Activated CD4-positive, CD25-positive, alpha-beta regulatory T cell treated with anti-CD3 and anti-CD28 coated beads, Interleukin-2, amount 50 U/mL, for 16 hours (primary cell): ENCODE results near the gene ZNF688.
A peak's percentile ranks its signal among the peaks of the same experiment; 100 is the strongest.
"Not testable (repeated sequence)": the region's sequence is repeated elsewhere in the genome, so short reads cannot be mapped to it uniquely, and the experiment has no call there.

Experiments
- DNase-seq: peaks from one replicate; pipeline ENCODE4 v3.0.0-alpha.2; 2020; ENCODE audit warnings: low read depth, low spot score

ZNF688 gene

DNA sequence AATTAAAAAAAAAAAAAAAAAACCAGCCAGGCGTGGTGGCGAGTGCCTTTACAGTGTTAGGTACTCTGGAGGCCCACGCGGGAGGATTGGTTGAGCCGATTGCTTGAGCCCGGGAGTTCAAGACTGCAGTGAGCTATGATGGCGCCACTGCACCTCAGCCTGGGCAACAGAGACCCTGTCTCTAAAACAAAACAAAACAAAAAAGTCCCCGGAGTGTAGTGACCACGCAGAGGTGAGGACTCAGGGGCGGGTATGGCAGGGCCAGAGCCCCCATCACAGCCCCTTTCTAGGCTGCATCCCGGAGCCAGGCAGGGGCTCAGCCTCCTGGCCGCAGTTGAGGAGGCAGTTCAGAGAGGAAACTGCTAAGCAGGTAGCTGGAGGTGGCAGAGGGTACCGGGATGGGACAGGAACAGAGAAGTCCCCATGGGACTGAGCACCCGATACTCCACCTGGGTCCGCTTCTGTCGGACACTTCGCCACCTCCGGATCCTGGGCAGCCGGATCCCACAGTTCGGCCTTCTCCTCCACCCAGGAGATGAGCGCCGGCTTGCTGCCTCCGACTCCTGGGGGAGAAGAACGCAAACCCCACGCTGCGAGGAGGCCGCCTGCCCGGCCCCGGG is 37.7 kb downstream of the ZNF688 start:
- DNase-seq: no peak

DNA sequence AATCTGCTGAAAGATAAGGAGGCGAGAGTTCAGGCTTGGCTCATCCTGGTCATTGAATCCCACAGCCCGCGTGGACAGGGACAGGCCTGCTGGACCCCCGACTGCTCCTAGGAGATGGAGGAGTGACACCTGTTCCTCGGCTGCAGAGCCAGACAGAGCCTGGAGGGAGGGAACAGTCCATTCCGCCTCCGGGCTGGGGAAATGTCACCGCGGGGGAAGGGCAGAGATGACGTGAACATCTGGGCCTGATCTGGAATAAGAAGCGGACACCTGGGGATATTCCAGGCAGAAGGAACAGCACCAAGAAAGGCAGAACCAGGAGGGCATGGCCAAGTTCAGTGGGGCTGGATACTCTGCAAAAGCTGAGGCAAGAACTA is 38.4 kb downstream of the ZNF688 start:
- DNase-seq: no peak

DNA sequence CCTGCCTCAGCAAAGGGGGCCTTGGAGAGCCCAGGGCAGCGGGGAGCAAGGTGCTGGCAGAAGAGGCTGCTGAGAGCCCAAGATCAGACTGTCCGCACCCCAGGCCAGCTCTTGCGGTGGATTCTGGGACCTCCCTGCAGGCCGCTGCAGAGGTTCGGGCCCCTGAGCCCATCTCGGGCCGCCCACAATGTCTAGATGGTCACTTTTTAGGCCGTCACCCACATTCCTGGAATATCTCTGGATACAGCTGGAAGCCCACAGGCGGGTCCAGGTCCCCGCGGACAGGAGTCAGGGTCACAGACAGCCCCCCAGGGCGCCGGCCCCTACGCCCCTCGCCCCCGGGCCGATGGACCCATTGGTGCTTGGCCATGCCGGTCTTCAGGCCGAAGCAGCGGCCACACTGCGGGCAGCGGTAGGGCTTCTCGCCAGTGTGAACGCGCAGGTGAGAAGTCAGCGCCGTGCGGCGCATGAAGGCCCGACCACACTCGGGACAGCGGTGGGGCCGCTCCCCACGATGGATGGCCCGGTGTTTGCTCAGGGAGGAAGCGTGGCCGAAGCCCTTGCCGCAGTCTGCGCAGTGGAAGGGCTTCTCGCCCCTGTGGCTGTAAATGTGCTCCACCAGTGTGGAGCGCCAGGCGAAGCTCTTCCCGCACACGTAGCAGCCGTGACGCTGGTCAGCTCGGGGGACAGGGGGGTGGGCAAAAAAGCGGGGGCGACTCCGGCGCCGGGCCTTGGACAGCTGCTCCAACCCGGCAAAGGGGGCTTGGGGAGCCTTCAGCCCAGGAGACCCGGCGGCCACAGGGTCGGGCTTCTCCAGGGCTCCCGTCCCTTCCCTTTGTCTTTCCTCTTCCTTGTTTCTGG is 39.0 kb downstream of the ZNF688 start:
- DNase-seq: no peak

DNA sequence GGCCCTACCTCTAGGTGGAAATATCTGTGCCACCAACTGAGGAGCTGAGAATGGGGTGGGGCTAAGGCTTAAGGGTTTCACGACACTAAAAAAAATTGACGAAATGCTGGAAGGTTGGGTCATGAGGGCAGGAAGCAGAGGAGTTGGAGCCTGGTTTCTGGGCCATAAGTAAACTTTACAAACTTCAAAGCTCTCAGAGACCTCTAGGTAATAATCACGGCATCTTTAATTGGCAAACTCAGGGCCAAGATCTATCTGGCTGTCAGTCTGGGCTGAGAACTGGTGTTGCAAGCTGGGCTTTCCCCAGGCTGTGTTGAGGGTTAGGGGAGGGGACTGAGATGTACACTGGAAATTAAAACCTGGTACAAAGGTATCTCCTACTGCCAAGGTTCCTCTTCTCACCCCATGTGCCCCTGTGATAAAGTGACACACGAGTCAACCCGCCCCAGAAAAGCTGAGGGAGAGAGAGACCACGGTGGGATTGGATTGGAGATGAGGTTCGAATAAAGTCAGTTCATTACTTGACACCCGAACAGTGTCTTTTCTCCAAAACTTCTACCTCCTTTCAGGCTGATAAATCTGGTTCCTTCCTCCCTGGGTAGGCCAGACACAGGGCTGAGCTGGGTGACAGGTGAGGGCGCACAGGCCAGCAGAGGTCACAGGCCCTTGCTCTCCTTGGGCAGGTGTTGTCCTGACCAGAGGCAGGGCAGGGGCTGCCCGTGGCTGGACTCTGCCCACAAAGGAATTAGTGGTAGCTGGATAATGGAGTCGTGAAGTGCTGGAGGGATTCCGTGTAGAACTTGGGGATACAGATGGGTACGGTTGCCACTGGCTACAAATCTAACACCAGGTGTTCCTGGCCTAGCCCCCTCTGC is 41.1 kb downstream of the ZNF688 start:
- DNase-seq: no peak

DNA sequence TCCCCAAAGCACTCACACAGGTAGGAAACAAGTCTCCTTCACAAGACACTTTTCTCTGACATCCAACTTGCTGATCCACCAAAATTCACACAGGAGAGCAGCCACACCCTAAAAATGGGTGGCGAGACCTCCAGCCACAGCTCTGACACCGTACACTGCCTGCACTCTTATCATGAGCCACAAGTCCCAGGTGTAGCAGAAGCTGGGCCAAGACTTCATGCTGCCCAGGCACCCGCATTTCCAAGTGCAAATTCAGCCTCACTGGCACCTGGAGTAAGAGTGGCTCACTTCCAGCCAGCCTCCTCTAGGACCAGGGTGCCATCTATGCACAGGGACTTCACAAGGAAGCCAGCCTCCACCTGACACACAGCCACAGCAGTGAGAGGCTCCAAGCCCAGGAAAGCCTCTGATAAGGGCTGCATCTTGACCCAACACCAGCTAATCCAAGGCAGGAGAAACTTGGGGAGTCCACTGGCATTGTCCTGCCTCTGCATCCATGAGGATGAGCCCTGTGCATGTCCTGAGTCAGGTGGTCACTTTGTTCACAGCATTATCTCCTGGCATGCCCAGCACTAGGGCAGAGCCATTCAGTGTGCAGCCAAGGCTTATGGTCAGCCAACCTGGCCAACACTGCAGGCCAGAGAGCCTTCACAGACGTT is 42.6 kb downstream of the ZNF688 start:
- DNase-seq: no peak

DNA sequence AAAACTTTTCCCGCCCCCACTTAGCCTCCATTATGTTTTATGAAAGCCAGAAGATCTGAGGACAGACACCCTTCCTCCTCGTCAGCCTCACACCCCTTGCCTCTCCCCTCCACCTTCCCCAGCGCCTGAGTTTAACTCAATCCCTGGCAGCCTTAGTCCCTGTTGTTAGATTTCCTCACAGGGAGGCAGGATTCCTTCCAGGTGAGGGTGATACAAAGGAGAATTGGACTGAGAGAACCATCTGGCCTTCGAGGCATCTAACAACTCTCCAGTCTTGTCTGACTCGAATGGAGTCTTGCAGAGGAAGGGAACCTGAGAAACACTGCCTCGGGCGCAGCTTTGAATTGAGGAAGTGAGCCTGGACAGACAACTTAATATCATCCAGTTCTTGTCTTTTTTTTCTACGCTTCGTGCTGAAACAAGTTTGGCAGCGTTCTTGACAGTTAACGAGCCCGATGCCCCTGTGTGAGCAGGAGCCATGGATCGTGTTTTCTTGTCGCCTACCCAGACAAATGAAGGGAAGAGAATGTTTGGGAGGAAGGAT is 43.8 kb downstream of the ZNF688 start:
- DNase-seq: no peak

DNA sequence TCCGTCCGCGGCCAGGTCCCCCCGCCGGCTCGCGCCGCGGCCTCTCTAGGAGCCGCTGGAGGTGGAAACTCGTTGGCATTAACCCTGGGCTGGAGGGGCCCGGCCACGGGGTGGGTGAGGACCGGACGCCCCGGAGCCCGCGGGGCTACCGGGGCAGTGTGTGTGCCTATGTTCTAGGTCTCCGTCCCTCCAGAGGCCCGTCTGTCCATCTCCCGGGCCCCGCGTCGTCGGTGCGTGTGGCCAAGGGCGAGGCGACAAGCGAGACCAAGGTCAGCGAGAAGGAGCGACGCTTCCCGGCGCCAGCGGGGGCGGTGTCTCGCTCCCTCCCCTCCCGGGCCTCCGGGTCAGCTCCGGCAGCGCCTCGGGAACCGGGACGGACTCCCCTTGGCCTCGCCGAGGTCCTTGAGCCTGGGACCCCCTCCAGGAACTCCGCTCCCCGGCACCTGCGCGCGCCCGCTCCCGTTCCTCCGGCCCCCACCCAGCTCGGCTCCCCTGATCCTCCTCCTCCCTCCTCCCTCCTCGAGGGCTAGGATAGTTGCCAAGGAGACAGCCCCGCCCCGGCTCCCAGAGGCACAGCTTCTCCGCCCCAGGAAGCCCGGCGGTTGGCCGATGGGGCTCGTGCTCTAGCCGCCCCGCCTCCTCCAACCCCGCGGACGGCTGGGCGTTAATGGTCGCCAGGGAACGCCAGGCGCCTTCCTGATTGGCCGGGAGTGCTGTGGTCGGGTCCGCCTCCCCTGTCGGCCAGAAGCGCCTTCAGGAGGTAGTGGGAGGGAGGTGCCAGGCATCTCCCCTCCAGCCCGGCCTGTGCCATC is 44.5 kb downstream of the ZNF688 start:
- DNase-seq: peak; percentile 74

DNA sequence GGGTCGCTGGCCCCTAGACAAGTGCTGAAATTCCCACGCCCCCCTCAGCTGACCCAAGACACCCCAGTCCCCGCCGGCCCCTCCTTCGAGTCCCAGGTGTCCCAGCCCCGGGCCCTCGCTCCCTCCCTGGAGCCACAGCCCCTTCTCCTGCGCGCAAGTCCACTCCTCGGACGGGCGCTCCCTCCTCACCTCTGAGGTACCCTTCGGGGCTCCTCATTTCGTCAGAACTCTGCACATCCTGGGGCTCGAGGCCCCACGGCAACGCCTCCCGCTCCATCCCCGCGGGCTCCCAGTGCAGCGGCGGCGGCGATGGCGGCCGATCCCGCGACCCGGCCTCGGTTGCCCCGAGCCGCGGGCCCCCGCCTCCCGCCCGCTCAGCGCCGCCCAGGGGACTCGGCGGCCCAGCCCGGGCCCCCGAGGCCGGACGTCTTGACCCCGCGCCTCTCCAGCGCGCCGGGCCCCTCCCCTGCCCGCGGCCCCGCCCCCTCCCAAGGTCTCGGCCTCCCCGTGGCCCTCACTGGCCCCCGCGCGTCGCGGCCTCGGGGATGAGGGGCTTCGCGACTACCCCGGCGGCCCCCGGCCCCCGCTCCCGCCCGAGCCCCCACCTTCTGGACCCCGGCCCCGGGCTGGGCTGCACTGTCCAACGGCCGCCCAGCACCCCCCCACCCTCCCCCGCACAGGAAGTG is 45.2 kb downstream of the ZNF688 start, which contains the start of gene ZNF768:
TSS of gene ZNF768 (minus strand) at position 430 of the 686 bp plus-strand sequence. CDS start at position 277, 153 bp downstream.
- no peak for DNase-seq

DNA sequence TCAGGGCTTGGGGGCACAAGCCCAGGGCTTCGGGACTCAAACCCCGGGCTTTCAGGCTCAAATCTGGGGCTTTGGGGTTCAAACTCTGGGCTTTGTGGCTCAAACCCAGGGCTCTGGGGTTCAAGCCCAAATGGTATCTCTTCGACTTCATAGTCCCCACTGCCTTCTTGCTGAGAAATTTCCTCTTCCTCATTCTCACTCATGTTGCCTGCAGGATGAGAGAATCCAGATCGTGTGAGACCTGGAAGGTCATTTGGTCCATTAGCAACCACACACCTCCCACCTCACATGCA is 45.7 kb downstream of the ZNF688 start:
- DNase-seq: no peak

DNA sequence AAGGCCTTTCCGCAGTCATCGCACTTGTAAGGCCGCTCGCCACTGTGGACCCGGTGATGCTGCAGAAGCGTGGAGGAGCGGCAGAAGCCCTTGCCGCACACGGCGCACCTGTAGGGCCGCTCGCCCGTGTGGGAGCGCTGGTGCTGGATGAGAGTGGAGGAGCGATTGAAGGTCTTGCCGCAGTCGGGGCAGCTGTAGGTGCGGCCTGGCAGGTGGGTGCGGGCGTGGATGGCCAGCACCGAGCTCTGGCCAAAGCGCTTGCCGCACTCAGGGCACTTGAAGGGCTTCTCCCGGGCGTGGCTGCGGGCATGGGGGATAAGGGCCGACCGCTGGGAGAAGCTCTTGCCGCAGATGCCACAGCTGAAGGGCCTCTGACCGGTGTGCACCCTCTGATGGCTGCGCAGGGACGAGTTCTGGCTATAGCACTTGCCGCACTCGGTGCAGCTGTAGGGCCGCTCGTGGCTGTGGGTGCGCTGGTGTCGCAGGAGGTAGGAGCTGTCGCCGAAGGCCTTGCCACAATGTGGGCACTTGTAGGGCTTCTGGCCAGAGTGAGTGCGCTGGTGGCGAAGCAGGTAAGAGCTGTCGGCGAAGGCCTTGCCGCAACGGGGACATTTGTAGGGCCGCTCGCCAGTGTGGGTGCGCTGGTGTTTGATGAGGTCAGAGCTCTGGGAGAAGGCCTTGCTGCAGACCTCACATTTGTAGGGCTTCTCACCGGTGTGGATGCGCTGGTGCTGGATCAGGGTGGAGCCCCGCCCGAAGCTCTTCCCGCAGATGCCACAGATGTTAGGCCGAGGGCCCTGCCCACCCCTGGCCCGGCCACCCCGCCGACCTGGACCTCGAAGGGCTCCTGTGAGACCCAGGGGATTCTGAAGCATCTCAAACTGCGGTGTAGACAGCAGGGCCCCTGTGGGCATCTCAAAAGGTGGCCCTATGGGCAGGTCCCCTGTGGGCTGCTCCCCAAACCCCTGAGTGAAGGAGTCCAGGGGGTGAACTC is 46.6 kb downstream of the ZNF688 start:
- DNase-seq: no peak

DNA sequence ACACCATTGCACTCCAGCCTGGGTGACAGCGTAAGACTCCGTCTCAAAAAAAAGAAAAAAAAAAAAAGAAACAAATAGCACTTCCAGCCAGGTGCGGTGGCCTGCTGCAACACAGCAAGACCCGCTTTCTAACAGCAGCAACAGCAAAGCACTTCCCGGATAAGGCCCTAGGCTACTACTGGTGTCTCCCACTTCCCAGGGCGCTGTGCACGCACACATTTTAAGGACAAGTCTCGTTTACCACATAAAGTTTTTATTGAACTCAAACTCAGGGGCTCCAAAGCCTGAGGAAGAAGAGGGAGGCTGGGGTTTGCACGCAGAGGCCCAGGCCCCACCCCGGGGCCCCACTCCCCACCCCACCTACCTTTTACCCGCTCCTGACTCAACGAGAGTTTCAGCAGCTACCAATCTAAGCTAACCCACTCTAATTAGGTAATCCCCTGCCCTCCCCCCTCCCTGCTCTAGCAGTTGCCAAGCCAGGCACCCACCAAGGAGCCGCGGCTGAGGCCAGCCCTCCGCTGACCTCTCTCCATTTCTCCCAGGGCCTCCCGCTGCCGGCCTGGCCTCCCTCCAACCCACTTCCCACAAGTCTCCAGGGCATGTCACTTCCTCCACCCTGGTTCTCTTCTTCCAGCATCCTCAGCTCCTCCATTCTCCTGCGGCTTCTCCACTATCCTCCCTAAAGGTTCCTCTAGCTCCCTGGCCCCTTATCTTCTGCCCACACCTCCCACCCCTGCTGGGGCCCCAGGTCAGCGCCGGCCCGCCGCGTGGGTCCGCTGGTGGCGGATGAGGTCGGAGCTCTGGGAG is 47.5 kb downstream of the ZNF688 start:
- DNase-seq: no peak

DNA sequence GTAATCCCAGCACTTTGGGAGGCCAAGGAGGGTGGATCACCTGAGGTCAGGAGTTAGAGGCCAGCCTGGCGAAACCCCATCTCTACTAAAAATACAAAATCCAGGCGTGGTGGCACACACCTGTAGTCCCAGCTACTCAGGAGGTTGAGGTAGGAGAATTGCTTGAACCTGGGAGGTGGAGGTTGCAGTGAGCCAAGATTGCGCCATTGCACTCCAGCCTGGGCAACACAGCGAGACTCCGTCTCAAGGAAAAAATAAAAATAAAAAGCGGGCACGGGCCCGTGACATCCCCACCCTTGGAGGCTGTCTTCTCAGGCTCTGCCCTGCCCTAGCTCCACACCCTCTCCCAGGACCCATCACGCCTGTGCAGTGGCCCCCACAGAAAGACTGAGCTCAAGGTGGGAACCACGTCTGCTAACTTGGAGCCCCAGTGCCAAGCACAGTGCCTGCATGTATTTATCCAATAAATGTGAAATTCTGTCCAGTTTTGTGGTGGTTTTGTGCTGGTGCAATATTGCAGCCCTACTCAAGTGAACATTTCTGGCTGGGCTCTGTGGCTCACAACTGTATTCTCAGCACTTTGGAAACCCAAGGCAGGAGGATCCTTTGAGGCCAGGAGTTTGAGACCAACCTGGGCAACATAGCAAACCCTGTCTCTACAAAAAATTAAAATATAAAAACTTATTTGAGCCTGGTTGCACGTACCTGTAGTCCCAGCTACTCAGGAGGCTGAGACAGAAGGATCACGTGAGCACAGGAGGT is 48.6 kb downstream of the ZNF688 start:
- DNase-seq: not testable (repeated sequence)

DNA sequence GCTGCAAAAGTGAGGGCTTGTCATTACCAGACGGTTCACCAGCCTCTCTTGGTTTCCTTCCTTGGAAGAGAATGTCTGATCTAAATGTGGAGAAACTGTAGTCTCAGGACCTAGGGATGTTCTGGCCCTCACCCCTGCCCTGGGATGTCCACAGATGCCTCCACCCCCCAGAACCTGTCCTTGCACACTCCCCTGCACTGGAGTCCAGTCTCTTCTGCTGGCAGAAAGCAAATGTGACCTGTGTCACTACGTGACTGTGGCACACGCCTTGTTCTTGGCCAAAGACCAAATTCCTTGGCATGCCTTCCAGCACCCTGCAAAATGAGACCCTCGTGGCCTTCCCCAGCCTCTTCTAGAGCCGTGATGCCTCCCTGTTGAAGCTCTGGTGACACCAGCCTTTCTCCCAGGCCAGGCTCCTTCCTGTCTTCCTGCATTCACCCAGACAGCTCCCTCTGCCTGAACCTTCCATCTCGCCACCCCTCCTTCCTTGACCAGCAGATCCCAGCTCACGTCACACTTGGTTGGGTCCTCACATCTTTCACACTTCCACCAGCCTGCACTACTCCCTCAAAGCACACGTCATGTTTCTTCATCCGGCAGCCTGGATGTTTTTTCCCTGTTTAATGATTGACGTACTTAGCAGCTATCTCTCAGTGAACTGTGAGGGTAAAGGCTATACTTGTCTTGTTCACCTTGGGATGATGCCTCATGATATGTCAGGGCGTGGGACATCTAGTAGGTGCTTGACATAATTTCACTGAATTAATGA is 49.5 kb downstream of the ZNF688 start:
- no peak for DNase-seq

DNA sequence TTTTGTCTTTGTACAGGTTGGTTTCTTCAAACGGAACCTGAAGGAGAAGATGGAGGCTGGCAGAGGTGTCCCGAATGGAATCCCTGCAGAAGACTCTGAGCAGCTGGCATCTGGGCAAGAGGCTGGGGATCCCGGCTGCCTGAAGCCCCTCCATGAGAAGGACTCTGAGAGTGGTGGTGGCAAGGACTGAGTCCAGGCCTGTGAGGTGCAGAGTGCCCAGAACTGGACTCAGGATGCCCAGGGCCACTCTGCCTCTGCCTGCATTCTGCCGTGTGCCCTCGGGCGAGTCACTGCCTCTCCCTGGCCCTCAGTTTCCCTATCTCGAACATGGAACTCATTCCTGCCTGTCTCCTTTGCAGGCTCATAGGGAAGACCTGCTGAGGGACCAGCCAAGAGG is 50.0 kb downstream of the ZNF688 start:
- no peak for DNase-seq
